Measurements from ENCODE around the gene SLC10A3. TPM values are rescaled to one million over a fixed set of nuclear protein-coding genes. Genes with fewer than 3 reads are reported as not detected.
A peak's percentile ranks its signal among the peaks of the same experiment; 100 is the strongest.

SLC10A3 gene
- total and polyA plus RNA-seq, 10 of the 15 experiments (the other 5 are each of a cell fraction or from before 2014, with no cell fraction given), result 1.7 to 23.5 (median 11.0) TPM

GRCh38 chrX:154482786-154483185, 7.6 kb downstream of the SLC10A3 start (continued):
- TF ChIP-seq, protein P1, sequence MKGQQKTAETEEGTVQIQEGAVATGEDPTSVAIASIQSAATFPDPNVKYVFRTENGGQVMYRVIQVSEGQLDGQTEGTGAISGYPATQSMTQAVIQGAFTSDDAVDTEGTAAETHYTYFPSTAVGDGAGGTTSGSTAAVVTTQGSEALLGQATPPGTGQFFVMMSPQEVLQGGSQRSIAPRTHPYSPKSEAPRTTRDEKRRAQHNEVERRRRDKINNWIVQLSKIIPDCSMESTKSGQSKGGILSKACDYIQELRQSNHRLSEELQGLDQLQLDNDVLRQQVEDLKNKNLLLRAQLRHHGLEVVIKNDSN (IDR thresholded peaks at IDR 0.05; ENCODE audit: borderline replicate concordance, extremely low read length, insufficient read depth, low read depth, low read length), result no peak

DNA sequence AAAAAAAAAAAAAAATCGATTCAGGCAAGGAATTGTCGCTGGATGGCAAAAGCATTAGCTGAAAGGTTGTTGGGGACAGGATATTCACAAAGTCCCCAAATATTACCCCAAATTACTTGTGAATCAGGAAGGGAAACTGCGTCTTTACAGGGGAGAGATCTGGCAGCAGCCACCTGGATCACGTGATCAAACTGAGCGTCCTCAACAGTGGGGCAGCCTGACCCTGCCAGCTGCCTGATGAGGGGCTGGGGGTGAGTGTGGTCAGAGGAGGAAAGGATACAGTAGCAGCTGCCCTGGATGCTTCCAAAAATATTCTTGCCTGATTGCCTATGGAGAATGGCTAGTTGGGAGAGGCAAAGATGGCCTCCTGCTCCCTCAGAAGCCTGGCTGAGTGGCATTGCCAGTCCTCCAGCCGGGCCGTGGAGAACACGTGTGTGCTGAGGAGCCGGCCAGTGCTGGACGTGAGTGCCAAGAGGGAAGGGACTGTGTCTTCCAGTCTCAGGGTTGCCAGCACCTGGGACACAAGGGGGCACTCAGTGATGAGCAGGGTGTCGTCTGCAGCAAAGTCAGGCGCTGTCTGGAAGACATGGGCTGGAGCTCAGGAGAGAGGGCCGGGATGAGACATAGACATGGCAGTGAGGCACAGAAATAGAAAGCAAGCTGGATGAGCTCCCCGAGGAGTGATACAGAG, 8.4 kb downstream of the SLC10A3 start:
- H4K20me1 ChIP-seq (ENCODE audit: control insufficient read depth, insufficient read depth), result no peaks in the 10 kb centered on the region
- H3K79me2 ChIP-seq (ENCODE audit: control insufficient read depth, insufficient read depth, low read length), result peaks cover 16% of the 10 kb centered on the region
- no peak for FAIRE-seq
- no peak overlapping the region for H3K9ac ChIP-seq (ENCODE audit: control insufficient read depth, insufficient read depth, low read length)
- 68% methylated on average over 14 of the region's 14 CpGs for WGBS (ENCODE audit: insufficient coverage, insufficient replicate concordance, low lambda C conversion rate, missing lambda C conversion rate)
- H3K27ac ChIP-seq (ENCODE audit: control insufficient read depth, insufficient read depth), result no peak overlapping the region
- ChIA-PET CTCF (interaction anchor here (0.6 to 2.5 kb wide), 3 partner anchors 45 to 811 kb away, joined by 4 to 8 read pairs (median 4); no protein-coding TSS in a partner anchor), POLR2A (interaction anchor here (1.4 kb wide), 1 partner anchor 7 kb away, joined by 3 read pairs; no protein-coding TSS in a partner anchor), RAD21 (ENCODE audit: unreplicated experiment) (no interaction called here), SMC1A (ENCODE audit: uncharacterized antibody, unreplicated experiment) (interaction anchor here (0.6 to 0.9 kb wide), 2 partner anchors 26 to 45 kb away, joined by 3 to 5 read pairs; no protein-coding TSS in a partner anchor)
- TF ChIP-seq, protein P1 (IDR thresholded peaks at IDR 0.05; ENCODE audit: borderline replicate concordance, extremely low read length, insufficient read depth, low read depth, low read length), result peak; percentile 54
- TF ChIP-seq BHLHE40 (IDR thresholded peaks at IDR 0.05; ENCODE audit: borderline replicate concordance in 1 of 2, low read depth in 2 of 2, low read length in 1 of 2) (peak in 1 of 2 experiments; percentile 58; a peak in 1 of 4 replicates), BMI1 (IDR thresholded peaks at IDR 0.05; ENCODE audit: borderline replicate concordance) (no peak), EGR1 (IDR thresholded peaks at IDR 0.05; ENCODE audit: borderline replicate concordance in 1 of 2, low read depth in 2 of 2, low read length in 2 of 2) (no peak), RAD21 (IDR thresholded peaks at IDR 0.05; ENCODE audit: insufficient read depth, low read depth, low read length) (no peak), SIN3A (IDR thresholded peaks at IDR 0.05; ENCODE audit: low read depth, low read length) (no peak), ZNF274 (IDR thresholded peaks at IDR 0.05; ENCODE audit: insufficient read depth, insufficient read length) (no peak), HCFC1 (IDR thresholded peaks at IDR 0.05; ENCODE audit: low read length) (no peak), SUPT20H (IDR thresholded peaks at IDR 0.05; ENCODE audit: borderline replicate concordance, control insufficient read depth, low read depth, low read length) (no peak), RAD51 (IDR thresholded peaks at IDR 0.05) (peak; percentile 88), WRNIP1 (IDR thresholded peaks at IDR 0.05; ENCODE audit: borderline replicate concordance, low read depth, low read length) (no peak)
- TF ChIP-seq, protein P2, sequence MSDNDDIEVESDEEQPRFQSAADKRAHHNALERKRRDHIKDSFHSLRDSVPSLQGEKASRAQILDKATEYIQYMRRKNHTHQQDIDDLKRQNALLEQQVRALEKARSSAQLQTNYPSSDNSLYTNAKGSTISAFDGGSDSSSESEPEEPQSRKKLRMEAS (IDR thresholded peaks at IDR 0.05; ENCODE audit: low read depth, low read length), result no peak
- TF ChIP-seq, protein P3, sequence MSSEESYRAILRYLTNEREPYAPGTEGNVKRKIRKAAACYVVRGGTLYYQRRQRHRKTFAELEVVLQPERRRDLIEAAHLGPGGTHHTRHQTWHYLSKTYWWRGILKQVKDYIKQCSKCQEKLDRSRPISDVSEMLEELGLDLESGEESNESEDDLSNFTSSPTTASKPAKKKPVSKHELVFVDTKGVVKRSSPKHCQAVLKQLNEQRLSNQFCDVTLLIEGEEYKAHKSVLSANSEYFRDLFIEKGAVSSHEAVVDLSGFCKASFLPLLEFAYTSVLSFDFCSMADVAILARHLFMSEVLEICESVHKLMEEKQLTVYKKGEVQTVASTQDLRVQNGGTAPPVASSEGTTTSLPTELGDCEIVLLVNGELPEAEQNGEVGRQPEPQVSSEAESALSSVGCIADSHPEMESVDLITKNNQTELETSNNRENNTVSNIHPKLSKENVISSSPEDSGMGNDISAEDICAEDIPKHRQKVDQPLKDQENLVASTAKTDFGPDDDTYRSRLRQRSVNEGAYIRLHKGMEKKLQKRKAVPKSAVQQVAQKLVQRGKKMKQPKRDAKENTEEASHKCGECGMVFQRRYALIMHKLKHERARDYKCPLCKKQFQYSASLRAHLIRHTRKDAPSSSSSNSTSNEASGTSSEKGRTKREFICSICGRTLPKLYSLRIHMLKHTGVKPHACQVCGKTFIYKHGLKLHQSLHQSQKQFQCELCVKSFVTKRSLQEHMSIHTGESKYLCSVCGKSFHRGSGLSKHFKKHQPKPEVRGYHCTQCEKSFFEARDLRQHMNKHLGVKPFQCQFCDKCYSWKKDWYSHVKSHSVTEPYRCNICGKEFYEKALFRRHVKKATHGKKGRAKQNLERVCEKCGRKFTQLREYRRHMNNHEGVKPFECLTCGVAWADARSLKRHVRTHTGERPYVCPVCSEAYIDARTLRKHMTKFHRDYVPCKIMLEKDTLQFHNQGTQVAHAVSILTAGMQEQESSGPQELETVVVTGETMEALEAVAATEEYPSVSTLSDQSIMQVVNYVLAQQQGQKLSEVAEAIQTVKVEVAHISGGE (CRISPR knock-in tag; IDR thresholded peaks at IDR 0.05), result peak; percentile 11; the same call in 1 of the 2 replicates
- no peaks in the 10 kb centered on the region for H3K9me3 ChIP-seq (replicated peaks; ENCODE audit: control insufficient read depth, insufficient read depth, low read length)
- intact Hi-C loops (cut with micrococcal nuclease; ENCODE audit: unreplicated experiment), result no loop called here
- no peak overlapping the region for H3K4me2 ChIP-seq (ENCODE audit: control insufficient read depth, insufficient read depth)
- H3K27me3 ChIP-seq (replicated peaks in 1 of 2; ENCODE audit: control insufficient read depth in 2 of 2, insufficient read depth in 2 of 2, low read length in 1 of 2), result no peaks in the 10 kb centered on the region
- H2AFZ ChIP-seq (ENCODE audit: control insufficient read depth, low read depth, low read length), result no peak overlapping the region
- H3K4me1 ChIP-seq (ENCODE audit: control insufficient read depth, insufficient read depth, low read length), result peaks cover 8% of the 10 kb centered on the region; the same call in 1 of the 2 replicates
- DNase-seq (ENCODE audit: low read depth, low spot score), result no peak
- H3K4me3 ChIP-seq, result no peak overlapping the region
- ATAC-seq, result no peak
- in situ Hi-C loops (cut with MboI), result no loop called here
- BruUV-seq (replicated peaks), result no TSS peak
- no peaks in the 10 kb centered on the region; a peak in 2 of 4 replicates for H3K36me3 ChIP-seq (ENCODE audit: control insufficient read depth in 2 of 2, insufficient read depth in 2 of 2, low read length in 1 of 2)

All from GM12878 (cell line).